Forelimb muscle (tissue), 1 donor: ENCODE results near the gene MAN1A1. TPM values are rescaled to one million over a fixed set of nuclear protein-coding genes. Genes with fewer than 3 reads are reported as not detected.

ENCODE experiments used
- DNase-seq: peaks from one replicate; pipeline ENCODE4 v3.0.0-alpha.2; 2013; ENCODE audit warnings: low read depth
- polyA plus RNA-seq: library from polyadenylated mRNA; unstranded; fragments of 120-200 nt; gene quantifications from one replicate; pipeline ENCODE4 v1.2.1, GENCODE V29; 2013; ENCODE audit not compliant: insufficient read length

Gene MAN1A1
- polyA plus RNA-seq, 1 donor: 23.4 TPM

DNA sequence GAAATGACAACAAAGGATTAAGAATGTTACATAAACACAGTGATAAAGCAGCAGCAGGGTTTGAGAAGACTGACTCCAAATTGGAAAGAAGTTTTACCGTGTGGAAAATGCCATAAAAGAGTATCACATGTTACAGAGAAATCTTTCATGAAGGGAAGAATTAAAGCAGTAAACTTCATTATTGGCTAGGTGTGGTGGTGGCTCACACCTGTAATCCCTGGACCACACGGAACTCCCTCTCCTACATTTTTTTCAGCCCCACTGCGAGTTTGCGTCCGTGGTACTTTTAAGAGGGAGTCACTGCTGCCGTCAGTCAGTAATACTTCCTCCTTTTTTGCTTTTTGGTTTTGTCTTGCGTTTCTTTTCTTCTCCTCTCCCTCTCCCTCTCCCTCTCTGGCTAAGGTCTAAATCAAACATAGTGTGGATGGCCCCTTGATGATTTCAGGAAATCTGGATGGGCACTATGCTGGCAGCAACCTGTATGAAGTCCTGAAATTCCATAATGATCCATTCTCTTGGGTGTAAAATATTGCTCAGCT, 112.3 kb downstream of the MAN1A1 start:
- no peak for DNase-seq

DNA sequence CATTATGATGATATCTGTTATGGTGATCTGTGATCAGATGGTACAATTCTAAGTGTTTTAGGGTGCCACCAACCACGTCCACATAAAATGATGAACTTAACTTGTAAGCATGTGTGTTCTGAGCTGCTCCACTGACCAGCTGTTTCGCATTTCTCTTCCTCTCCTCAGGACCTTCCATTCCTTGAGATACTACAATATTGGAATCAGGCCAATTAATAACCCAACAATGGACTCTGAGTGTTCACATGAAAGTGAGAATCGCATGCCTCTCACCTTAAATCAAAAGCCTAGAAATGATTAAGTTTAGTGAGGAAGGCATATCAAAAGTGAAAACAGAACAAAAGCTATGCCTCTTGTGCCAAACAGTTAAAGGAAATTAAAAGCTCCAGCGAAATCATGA, 114.6 kb downstream of the MAN1A1 start:
- DNase-seq: no peak

DNA sequence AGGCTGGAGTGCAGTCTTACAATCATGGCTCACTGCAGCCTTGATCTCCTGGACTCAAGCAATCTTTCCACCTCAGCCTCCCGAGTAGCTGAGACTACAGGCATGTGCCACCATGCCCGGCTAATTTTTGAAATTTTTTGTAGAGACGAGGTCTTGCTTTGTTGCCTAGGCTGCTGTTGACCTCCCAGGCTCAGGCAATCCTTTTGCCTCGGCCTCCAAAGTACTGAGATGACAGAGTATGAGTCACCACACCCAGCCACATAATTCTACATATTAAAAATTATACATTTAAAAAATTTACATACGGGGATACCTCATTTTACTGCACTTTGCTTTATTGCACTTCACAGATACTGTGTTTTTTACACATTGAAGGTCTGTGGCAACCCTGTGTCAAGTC, 115.1 kb downstream of the MAN1A1 start:
- no peak for DNase-seq

DNA sequence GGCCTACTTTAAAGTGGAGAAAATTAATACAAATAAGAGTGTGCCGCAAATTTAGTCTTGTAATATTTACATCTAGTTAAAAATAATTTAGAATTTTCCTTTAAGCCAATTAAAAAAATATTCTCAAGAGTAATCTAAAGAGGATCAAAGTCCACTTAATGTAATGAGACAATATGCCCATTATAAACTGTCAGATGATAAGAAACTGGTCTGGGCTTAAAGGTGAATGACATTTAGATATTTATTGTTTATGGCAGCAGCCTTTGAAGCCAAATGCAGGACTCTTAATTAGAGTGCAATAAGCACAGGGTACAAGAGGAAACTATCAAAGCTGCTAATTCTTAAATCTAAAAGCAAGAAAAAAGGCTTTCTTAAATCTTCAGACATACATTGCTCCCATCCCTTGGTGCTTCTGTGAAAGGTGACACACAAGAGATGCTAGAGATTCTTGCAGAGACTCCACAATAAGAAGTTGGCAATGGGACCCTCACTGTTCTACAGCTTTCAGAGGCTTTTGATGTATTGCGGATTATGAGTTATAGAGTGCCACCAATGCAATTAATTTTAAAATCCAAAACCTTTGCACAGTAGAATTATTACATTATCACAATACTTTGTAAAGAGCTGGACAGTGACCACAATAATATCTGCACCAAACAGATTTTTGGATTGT, 116.1 kb downstream of the MAN1A1 start:
- DNase-seq: no peak

DNA sequence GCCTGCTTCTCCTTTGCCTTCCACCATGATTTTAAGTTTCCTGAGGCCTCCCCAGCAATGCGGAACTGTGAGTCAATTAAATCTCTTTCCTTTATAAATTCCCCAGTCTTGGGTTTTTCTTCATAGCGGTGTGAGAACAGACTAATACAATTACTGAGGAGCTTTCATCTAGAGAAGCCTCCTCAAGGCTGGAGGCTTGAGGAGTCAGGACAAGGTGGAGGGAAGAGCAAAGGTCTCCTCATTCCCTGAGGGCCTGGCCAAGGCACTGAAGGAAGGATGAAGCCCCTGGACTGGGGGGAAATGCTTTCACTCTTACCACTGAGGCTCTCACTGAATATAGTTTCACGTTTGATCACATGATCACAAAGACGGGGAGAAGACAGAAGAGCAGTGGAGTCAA, 118.2 kb downstream of the MAN1A1 start:
- no peak for DNase-seq

DNA sequence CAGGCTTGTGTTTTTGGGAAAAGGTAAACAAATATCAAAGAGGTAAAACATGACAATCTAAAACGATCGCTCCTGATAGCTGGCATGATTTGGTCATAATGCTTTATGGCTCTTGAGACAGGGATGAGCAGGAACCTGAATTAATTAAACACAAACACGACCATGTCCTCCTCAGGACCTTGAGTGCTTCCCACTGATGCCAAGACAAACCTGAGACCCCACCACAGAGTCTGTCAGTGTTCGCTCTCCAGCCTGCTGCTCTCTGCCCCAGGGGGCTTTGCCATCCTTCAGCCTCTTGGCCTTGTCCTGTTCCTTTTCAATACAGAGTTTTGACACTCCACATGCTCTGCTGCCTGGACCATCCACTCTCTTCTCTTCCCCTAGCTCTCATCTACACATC, 119.4 kb downstream of the MAN1A1 start:
- no peak for DNase-seq

DNA sequence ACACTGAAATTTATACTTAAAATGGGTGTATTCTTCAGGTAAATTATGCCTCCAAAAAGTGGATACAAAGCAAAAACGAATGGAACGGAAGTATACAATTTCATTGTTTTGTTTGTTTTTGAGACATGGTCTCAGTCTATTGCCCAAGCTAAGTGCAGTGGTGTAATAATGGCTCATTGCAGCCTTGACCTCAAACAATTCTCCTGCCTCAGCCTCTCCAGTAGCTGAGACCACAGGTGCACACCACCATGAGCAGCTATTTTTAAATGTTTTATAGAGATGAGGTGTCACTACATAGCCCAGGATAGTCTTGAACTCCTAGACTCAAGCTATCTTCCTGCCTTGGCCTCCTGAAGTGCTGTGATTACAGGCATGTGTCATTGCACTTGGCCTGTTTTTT, 122.2 kb downstream of the MAN1A1 start:
- DNase-seq: no peak

DNA sequence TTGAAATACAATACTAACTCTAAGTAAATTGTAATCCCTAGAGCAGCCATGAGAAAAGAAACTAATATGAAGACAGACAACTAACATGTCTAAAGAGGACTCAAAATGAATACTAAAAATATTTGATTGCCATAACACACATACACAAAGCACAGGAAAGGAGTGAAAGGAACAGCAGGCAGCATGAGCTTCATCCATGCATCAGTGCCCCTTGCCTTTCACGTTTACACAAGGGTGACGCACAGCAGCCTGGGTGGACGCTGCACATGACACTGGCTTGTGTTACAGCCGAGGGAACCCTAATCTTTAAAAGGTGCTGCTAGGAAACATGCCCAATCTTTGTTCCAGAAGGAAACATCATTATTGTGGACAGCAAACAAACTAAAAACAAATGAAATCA, 123.5 kb downstream of the MAN1A1 start:
- DNase-seq: no peak

DNA sequence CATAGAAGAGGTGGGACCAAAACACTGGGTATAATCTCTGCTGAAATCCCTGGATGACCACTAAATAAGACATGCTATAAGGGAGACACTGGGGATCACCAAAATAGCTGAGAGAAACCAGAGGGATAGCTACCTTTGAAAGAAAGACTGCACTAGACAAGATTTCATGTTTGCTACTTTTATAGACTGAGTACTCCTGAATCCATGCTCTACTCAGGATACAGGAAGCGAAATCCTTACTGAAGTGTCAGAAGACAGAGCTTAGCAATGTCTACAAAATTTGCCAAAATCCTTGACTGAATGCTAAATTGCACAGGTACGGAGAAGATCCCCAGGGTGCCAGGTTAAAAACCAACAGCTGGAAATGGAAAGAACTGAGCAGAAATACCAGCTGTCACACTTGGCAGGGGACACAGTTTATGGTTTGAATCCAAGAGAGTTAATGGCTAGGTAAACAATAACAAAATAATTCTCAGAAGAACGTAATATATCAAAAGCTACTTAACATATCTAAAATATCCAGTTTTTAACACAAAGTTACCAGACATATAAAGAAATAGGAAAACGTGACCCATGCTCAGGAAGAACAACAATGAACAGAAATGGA, 125.4 kb downstream of the MAN1A1 start:
- no peak for DNase-seq

DNA sequence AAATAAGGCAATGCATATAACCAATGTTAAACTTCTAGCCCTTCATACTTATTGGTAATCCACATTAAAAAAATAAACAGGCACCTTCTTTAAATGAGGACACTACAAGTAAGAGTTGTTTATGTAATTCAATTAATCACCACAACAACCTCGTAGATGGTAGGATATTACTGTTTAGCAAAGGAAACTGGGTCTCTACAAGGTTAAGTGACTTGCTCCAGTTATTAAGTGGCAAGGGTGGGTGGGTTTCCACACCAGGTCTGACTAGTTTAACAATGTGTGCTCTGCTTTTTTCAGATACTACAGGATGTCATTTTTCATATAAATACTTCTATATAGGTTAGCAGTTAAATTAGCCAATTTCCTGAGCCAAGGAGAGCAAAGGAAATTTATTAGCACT, 129.1 kb downstream of the MAN1A1 start:
- DNase-seq: no peak

DNA sequence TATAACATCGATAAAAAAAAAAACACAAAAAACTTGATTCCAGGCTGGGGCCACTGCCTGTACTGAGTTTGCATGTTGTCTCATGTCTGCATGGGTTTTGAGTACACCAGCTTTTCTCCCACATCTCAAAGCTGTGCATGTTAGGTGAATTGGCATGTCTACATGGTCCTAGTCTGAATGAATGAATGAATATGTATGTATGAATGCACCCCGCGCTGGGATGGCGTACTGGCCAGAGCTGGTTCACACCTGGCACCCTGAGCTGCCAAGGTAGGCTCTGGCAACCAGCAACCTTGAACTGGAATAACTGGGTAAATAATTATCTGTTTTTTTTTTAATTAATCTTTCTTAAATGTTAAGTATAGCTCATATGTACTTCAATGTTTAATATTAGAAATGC, 131.0 kb downstream of the MAN1A1 start:
- DNase-seq: no peak

DNA sequence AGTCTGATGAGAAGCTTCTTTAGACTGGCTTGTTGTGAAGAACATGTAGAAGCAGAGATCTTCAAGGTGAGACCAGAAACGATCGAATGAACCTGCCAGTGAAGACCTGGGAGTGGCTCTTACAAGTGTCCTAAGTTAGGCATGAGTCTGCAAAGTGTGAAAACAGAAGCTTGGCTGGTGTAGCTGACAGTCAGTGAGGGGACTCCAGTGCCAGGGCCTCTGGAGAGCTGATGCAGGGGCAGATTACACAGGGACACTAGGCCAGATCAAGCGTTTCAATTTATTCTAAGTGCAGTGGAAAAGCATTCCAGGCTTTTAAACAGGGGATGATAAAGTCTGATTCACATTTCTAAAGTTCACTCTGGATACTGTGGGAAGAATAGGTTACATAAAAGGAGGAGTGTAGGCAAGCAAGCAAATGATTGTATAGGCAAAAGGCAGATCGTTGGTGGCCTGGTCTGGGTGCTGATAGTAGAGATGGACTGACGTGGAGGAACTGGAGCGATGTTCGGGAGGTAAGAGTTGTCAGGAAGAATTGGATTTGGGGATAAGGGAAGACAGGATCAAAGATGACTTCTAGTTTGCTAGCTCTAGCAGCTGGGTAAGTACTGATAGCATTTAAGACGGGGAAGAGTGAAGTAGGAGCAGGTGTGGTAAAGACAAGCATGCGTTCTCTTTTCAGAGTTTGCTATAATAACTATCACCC, 133.5 kb downstream of the MAN1A1 start:
- DNase-seq: no peak

DNA sequence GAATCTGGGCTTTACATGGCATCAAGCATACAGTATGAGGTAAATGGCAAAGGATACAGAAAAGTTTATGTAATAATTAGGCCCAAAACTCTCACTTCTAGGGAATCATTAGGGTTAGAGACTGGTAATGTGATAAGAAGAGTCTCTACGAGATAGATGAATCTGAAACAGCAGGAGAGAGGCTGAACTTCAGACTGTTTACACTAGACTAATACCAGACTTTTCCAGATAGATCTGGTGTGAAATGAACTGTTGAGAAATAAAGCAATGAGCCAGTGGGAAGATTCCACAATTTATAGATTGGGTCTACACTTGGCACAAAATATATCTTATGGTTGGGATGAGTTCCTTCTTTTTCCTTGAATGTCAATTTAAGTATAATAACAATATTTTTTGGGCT, 134.3 kb downstream of the MAN1A1 start:
- no peak for DNase-seq

DNA sequence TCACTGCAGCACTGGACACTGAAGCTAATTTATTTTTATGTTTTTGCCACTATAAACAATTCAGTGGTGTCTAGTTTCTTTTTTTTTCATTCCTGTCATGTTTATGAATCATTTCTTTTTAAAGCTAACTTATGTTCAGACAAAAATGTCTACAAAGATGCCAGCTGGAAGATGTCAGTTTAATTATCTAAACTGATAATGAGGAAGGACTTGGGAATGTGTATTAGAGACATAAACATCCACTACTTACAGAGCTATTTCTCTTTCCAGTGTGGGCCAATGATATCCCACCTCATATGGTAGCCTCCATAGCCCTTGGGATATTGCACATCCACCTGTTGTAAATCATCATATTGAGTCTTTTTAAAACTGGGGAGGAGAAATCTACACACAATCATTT, 139.0 kb downstream of the MAN1A1 start:
- DNase-seq: no peak

DNA sequence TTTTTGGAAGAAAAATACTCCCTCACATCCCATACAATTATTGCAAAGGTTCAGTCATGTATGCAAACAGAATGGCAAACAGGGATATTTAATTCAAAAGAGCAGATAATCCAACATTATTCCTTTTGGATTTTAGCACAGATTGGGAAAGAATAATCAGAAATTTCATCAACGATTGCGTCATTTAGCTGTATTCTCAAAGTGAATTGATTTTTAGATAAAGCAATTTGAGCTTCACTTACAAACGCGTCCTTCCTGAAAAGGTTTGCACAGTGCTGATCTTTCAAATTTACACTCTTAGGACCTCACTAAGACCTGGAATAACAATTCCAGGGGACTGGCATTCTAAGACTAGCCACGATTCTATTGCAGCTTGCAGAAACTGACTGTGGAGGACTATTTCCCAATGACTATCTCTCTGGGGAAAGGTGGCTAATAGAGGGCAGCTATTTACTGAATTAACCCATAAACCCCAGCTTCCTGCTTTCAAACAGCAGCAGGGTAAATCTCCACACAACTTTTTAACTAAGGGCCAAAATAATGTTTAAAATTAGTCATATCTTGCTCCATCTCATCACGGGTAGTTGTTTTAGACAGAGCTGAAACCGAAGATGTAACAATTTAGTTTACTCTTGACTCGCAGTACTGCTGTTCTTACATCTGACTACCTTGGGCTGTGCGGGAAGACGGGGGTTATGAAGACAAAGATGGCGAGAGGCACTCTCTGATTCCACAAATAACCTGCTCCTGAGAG, 139.9 kb downstream of the MAN1A1 start:
- no peak for DNase-seq

DNA sequence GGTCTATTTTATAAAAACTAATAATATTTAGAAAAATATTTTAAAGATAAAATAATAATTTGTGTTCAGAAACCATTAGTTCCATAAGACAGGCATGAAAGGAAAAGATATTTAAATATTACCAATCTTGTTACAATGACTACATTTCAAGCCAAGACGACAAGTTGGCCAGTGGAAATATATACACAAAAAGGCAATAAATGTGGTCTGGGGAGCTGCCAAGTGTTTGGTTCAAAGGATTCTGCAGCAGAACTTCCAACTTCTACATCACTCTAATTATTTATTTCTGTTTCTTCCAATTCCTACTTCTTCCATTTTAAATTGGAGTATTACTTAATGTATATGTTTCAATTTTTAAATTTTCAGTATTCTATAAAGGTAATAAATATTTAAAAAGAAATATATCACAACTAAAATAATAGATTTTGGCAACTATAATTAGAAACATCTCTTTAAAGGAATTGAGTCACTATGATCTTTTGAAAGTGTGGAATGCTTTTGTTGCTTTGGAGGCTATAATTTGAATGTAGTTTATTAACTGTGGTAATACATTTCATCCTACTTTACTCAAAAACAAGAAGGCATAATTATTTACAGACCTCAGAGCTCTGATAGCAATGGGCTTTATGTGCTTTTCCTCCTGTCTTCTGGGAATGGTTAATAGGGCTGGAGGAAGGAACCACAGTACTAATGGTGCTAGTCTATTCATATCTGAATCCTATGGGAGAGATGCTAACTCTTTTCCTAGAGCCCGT, 141.4 kb downstream of the MAN1A1 start:
- DNase-seq: no peak

DNA sequence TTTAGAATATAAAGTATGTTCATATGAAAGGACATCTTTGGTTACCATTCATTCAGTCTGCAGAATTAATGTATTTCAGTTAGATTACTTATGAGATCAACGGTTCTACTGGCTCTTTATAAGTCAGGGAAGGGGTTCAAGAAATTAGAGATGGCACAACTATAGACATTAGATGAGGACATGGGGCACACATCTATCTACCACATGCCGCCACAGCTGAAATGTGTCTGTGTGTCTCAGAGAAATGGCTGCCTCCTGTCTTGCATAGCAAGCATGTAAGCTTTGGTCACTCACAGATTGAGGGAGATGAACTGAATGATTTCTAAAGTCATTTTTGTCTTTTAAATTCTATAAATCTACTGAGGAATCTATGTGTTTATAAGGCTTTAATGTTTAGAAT, 142.2 kb downstream of the MAN1A1 start:
- DNase-seq: no peak

DNA sequence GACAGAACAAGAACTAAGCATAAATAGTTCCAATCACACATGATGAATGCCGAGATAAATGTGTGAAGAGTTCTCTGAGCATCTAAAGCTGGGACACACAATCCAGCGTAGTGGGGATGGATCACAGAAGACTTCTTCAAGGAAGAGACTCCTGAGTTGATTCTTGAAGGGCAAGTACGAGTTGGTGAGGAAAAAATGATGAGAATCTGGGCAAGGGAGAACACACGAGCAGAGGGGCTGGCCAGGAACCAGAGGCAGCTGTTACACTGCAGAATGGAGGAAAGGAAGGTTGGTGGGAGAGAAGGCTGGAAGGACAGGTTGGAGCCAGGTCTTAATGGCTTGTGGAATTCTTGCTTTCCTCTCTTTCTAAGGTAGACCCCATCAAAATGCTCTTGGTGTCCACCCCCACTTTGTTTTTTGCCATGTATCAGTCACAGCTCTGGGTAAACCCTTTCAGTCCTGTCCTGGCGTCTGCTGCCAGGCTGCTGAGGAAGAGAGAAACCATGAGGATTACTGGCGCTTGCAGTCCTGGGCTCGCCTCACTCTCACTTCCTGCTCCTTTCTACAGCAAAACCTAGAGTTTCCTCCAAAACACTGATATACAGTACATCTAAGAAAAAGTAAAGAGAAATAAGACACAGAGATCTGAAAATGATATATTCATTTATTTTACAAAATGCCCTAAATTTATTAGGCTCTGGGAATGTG, 143.5 kb downstream of the MAN1A1 start:
- DNase-seq: no peak

DNA sequence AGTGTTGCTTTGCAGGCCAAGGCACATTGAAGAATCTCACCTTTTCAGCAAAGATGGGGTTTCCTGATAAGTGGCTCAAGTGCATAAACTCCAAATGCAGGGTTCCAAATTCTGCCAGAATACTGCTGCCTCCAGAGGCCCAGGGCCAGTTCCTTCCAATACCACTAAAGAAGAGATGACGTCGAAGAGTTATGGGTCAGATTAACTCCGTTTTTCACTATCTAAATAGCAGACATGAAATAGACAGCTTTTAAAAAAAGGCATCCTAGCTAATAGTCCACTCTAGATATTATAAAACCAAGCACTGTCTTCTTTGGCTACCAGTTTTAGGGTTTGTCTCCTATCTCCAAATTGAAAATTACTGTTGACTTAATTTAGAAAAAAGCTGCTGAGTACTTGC, 144.8 kb downstream of the MAN1A1 start:
- no peak for DNase-seq

DNA sequence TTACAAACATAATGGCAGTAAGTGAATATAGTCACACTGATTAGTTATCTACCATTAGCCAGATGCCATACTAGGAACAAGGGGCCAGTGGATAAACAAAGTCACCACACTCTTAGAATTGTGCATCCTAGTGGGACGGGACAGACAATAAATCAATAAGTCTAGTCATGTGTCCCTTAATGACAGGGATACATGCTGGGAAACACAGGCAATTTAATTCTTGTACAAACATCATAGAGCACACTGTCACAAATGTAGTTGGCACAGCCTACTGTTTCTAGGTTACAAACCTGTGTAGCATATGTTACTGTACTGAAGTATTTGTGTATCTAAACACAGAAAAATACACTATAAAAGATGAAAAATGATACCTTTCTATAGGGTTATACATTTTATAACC, 148.1 kb downstream of the MAN1A1 start:
- DNase-seq: no peak
